ENCODE measurements around the gene ZNF528.

Gene ZNF528

DNA sequence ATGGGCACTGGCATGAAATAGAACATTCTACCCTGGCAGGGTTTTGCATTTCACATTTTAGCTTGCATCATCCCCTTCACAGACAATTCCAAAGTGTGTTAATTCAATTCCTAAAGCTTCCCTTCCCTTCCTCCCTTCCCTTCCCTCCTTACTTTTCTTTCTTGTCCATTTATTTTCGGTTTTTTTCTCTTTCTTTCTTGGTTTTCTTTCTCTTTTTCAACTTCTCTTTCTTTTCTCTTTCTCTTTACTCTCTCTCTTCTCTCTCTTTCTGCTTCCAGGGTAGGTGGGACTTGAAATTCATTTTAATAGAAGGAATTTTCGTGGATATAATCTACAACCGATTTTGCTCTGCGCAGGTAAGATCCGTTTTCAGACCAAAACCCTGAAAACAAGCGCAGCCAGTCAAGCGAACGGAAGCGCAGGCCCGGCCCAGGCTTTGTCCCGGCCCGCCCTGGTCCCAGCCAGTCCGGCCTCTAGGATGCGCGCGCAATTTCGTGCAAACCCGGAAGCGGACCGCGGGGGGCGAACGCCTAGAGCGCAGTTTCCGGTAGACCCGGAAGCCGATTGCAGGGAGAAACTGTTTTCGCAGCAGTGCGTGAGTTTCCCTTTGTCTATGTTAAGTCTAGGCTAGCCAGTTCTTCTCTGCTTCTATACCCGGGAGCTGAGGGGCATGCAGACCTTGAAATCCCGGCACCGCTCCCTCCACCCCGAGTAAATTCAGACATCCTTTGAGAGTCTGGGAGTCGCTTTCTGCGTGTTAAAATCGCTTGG lies at the start of gene ZNF528:
Gene ZNF528 (plus strand): TSS at position 540 of the 771 bp plus-strand sequence. CDS start 4,165 bp downstream, outside the sequence.
- DNase-seq, result peak; percentile 95

DNA sequence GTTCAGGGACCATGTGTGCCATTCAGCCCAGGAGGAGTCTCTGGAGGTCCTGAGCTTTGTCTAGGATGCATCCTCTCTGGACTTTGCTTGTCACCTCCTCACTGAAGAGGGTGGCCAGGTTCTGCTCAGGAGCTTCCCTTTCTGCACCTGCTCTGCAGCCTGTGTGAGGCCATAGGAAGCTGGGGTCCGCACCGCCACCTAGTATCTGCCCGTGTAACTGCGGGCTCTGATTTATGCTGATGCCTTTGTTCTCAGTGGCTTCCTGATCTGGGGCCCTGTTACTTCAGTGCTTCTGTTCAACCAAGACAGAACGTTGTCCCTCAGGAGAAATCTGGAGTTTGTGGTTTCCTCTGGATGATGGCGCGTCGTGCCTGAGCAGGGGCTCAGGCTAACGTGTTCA lies 46.1 kb upstream of the ZNF528 start:
- DNase-seq, result no peak

DNA sequence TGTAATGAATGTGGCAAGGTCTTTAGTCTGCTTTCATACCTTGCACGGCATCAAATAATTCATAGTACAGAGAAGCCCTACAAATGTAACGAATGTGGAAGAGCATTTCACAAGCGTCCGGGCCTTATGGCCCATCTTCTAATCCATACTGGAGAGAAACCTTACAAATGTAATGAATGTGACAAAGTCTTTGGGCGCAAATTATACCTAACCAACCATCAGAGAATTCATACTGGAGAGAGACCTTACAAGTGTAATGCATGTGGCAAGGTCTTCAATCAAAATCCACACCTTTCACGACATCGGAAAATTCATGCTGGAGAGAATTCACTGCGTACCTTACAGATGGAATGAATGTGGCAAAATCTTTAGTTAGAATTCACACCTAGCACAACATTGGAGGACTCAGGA lies 31.2 kb upstream of the ZNF528 start:
- DNase-seq, result no peak

DNA sequence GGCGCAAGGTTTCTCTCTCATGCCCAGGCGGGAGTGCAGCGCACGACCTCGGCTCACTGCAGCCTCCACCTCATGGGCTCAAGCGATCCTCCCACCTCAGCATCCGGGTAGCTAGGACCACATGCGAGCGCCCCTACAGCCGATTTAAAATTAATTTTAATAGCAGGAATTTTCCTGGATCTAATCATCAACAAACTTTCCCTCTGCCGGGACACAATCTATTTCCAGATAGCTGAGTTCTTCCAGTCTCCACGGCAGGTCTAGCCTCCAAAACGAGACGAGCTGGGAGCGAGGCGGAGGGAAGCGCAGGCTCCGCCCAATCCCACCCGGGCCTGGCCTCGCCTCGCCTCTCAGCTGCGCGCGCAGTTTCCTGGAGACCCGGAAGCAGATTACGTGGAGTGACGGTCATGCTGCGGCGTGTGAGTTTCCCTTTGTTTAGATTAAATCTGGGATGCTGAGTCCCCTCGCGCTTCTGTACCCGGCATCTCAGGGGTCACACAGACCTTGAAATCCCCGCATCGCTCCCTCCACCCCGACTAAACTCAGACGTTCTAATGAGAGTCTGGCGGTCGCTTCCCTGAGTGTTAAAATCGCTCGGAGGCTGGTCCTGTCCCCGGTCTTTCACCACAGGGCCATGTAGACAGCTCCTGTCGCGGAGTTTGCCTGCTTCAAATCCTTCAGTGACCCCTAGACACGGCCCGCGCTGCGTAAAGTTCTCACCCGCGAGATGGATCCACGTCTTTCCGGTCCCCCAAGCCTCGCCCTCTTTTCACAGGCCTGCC lies 27.9 kb upstream of the ZNF528 start, which contains the start of gene ZNF880:
Gene ZNF880 (plus strand): TSS at position 365 of the 782 bp plus-strand sequence. CDS start 43 bp downstream, at position 408.
- DNase-seq, result peak; percentile 96

DNA sequence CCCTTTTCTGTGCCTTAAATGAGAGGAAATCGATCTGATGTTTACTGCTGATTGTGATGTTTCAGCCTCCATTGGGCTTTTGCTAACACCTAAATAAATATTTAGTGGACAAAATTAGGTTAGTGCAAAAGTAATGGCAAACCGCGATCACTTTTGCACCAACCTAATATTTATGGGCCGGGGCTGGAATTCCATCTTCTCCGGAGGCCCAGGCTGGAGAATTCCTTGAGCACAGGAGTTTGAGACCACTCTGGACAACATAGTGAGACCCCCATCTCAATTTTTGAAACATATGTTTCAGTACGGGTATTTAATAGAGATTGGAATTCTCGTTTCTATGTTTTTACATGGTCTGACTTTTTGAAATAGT lies 27.3 kb upstream of the ZNF528 start:
- no peak for DNase-seq

DNA sequence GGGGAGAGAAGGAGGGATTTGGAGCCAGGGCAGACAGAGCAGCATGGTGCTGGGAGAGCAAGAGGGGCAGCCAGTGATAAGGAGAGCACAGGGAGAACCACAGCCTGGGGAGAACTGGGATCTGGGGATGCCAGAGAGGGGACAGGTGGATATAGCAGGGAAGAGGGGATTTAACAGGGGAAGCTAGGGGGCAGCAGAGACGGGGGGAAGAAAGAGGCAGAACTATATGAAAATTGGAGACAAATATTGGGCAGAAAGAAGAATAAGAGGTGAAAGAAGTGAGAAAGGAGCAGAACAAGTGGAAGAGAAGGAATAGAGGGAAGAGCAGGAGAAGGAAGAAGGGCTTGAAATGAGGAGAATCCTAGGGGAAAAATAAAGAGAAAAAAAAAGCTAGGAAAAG lies 6.5 kb upstream of the ZNF528 start:
- DNase-seq, result no peak

DNA sequence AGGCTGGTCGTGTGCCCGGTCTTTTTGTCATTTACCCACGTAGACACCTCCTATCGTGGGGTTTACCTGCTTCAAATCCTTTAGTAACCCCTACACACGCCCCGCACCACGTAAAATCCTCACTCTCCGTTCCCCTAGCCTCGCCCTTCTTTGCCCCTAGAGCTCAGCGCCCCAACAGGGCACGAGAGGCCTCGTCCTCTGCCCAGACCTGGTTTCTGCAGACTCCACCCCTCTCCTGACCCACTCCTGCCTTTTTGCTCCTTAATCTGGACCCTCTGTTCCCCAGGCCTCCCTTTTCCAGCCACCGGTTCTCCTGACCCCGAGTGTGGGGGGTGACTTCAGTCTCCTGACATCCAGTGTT lies 412 bp downstream of the ZNF528 start:
- no peak for DNase-seq

DNA sequence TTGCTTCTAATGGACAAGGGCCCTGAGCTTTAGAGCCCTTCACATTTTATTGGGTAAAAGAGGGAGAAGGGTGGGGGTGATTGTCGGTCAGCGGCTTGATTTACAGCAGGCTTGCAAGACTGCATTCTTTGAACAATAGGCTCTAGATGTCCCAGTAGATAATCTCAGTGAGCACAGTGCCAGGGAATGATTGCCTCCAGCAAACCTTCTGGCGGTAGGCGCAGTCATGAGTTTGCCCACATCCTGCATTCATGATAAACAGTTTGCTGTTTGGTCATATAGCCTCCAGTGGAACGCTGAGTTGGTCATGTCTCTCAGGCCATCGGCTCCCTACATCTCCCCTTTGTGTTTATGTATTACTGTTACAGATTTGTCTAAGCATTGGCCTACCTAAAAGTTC lies 12.6 kb downstream of the ZNF528 start:
- DNase-seq, result no peak

DNA sequence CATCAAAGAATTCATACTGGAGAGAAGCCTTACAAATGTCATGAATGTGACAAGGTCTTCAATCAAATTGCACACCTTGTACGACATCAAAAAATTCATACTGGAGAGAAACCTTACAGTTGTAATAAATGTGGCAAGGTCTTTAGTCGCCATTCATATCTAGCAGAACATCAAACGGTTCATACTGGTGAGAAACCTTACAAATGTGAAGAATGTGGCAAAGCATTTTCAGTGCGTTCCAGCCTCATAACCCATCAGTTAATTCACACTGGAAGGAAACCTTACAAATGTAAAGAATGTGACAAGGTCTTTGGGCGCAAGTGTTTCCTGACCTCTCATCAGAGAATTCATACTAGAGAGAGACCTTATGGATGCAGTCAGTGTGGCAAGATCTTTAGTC lies 18.1 kb downstream of the ZNF528 start:
- no peak for DNase-seq

DNA sequence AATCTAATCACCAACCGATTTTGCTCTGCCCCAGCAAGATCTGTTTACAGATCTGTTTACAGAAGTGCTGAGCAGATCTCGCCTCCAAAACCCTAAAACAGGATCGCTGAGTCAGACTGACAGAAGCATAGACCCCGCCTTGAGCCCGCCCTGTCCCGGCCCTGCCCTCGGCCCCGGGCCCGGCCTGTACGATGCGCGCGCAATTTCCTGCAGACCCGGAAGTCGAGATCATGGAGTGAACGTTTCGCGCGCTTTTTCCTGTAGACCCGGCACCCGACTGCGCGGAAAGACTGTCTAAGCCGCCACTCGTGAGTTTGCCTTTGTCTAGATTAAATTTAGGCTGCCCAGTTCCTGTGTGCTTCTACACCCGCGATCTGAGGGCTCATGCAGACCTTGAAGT lies 31.3 kb downstream of the ZNF528 start, which contains the start of gene ZNF534:
Gene ZNF534 (plus strand): TSS at position 212 of the 400 bp plus-strand sequence. CDS start 2,327 bp downstream, outside the sequence.
- no peak for DNase-seq

DNA sequence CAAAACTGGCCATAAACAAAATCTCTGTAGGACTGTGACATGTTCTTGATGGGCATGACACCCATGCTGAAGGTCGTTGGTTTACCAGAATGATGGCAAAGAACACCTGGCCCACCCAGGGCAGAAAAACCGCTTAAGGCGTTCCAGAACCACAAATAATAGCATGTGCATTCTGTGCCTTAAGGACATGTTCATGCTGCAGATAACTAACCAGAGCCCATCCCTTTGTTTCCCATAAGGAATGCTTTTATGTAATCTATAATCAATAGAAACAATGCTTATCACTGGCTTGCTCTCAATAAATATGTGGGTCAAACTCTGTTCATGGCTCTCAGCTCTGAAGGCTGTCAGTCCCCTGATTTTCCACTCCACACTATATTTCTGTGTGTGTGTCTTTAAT lies 44.5 kb downstream of the ZNF528 start:
- no peak for DNase-seq

DNA sequence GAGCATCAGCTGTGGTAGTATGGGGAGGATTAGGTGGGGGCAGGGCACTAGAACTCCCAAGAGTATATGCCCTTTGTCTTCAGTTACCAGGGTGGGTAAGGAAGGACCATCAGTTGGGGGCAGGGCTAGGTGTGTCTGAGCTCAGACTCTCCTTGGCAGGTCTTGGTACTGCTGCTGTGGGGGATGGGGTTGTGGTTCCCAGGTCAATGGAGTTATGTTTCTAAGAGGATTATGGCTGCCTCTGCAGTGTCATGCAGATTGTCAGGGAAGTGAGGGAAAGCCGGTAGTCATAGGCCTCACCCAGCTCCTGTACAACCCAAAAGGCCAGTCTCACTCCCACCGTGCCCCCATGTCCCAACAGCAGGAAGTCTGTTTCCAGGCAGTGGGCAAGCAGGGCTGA lies 46.9 kb downstream of the ZNF528 start:
- DNase-seq, result no peak

DNA sequence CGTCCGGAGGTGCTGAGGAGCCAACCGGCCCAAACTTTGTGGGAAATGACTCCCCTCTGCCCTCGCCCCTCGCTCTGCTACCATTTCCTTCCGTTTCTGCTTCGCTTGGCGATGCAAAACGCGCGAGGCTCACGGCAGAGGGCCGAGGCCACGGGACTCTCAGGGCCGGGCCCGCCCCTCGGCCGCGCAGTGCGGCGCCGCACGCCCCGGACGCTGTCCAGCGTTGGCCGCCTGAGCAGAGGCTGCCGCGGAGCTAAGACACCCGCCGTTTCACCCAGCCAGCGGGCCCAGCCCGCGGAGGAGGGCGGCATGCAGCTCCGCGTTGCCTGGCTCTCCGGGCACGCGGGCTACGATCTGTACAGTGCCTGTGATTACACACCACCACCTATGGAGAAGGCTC lies 53.6 kb downstream of the ZNF528 start:
- peak; percentile 3 for DNase-seq

DNA sequence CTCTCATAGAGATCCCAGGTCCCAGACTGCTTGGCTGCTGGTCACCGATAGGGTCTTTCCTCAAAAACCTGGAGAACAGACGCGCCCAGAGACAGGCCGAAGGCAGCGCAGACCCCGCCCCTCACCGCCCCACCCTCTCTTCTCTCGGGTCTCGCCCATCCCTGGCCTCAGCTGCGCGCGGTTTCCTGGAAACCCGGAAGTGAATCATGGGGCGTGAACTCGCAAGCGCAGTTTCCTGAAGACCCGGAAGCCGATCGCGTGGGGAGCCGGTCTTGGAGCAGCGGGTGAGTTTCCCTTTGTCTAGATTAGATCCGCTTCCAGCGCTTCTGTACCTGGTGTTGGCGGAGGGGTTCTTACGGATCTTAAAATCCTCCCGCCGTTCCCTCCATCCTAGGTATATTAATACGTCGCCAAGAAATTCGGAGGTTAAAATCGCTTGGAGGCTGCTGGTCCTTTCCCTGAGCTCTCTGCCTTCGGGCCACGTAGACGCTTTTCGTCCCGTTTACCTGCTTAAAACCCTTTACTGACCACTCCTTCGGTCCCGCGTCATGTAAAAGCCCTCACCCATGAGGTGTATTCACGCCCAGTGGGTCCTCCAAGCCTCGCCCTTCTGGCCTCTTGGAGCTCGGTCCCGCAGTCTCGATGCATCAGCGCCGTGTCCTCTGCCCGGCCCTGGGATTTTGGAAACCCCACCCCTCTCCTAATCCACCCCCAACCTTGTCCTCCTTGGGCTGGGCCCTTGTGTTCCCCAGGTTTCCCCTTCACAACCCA lies 55.9 kb downstream of the ZNF528 start, which contains the start of gene ZNF578:
Gene ZNF578 (plus strand): TSS at position 230 of the 771 bp plus-strand sequence. CDS start 48,293 bp downstream, outside the sequence.
- DNase-seq, result peak; percentile 90

DNA sequence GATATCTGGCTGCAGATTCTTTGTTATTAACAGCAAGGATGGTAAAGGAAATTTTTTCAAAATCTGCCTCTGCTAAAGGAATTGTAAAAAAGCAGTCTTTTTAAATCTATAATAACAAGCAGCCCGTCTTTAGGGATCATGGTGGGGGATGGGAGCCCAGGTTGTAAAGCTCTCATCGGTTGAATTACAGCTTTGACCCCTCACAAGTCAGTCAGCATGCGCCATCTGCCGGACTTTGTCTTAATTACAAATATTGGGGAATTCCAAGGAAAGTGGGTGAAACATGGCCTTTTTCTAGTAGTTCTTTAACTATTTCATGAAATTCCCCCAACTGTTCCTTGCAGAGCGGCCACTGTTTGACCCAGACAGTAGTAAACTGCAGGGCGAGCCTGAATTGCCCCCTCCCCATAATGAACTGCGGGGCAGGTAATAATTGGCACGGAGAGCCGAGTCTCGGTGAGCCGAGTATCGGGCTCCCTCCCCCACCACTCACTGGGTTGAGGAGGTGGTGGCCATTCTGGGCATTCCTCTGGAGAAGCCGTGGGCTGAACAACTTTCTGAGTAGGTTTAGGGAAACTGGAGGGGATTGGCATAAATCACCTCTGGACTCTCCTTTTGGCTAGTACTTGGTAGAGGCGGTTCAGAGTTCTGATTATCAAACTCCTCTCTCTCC lies 67.3 kb downstream of the ZNF528 start:
- DNase-seq, result no peak

Measured in retina (tissue), 1 donor.